OCI-LY3 (cell line): ENCODE measurements around the gene PLD3.

Experiments used
- EZH2phosphoT487 ChIP-seq: fragments of 200-600 bp; shearing (Covaris generic); IDR thresholded peaks from 2 replicates; pipeline ENCODE4 v1.6.1; 2018; ENCODE audit warnings: antibody characterized with exemption, mixed run types, low read depth
- TF ChIP-seq, protein P1 (sequence below): fragments of 200-600, 300-600 bp; sonication (generic); IDR thresholded peaks from 2 replicates; pipeline ENCODE4 v1.5.1; 2014; ENCODE audit warnings: antibody characterized with exemption, low read length, low read depth

DNA sequence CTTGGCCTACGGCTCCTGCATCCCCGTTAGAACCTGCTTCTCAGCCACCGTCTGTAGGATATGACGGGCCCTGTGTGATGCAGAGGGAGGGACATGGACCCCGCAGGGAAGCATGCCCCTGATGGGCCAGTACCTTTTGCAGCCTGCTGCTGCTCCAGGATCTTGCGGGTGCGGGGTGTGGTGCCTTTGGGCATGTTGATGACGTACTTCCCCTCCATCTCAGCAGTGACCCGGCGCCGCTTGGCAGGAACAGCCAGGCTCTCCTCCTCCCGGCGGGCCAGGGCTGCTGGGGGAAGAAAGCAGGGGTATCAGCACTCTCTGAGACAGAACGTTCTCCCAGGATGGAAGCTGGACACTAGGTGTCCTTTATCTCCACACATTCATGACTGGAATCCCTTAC, 22.3 kb upstream of the PLD3 start:
- TF ChIP-seq, protein P1, sequence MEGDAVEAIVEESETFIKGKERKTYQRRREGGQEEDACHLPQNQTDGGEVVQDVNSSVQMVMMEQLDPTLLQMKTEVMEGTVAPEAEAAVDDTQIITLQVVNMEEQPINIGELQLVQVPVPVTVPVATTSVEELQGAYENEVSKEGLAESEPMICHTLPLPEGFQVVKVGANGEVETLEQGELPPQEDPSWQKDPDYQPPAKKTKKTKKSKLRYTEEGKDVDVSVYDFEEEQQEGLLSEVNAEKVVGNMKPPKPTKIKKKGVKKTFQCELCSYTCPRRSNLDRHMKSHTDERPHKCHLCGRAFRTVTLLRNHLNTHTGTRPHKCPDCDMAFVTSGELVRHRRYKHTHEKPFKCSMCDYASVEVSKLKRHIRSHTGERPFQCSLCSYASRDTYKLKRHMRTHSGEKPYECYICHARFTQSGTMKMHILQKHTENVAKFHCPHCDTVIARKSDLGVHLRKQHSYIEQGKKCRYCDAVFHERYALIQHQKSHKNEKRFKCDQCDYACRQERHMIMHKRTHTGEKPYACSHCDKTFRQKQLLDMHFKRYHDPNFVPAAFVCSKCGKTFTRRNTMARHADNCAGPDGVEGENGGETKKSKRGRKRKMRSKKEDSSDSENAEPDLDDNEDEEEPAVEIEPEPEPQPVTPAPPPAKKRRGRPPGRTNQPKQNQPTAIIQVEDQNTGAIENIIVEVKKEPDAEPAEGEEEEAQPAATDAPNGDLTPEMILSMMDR, result no peak
- no peak for TF ChIP-seq EZH2phosphoT487
